Astrocyte of the cerebellum (primary cell): ENCODE data around the gene KCNG4.
A peak's percentile ranks its signal among the peaks of the same experiment; 100 is the strongest.

Experiments used
- DNase-seq: peaks from one replicate; pipeline ENCODE4 v3.0.0-alpha.2; 2011; ENCODE audit warnings: low read depth
- H3K4me3 ChIP-seq: 2 replicates; pipeline ENCODE4 v1.5.1; 2011; ENCODE audit warnings: mild to moderate bottlenecking, low read depth, low read length, moderate library complexity
- in situ Hi-C: cut with HindIII; loops from 2 replicates; pipeline ENCODE4 v1.10.0; 2017; ENCODE audit warnings: low sequenced_read_pairs
- TF ChIP-seq, protein P1 (sequence below): IDR thresholded peaks from 2 replicates; pipeline ENCODE4 v1.5.1; 2012; ENCODE audit warnings: low read length, low read depth, moderate library complexity, mild to moderate bottlenecking; ENCODE audit errors: missing control alignments

The KCNG4 gene

DNA sequence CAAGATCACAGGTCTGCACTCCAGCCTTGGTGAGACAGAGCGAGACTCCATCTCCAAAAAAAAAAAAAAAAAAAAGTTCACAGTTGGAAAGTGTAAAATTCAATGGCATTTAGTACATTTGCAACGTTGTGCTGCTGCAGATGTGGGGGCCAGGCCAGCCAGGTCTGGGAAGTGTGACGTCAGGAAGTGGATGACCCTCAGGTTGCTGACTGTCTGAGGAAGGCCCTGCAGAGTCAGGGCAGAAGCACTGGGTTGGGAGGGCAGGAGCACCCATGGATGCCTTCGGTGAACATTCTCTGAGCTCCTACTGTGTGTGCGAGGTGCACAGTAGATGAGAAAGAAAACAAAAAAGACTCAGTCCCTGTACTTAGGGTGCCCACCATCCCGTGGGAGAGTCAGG is 42.7 kb upstream of the KCNG4 start:
- TF ChIP-seq, protein P1, sequence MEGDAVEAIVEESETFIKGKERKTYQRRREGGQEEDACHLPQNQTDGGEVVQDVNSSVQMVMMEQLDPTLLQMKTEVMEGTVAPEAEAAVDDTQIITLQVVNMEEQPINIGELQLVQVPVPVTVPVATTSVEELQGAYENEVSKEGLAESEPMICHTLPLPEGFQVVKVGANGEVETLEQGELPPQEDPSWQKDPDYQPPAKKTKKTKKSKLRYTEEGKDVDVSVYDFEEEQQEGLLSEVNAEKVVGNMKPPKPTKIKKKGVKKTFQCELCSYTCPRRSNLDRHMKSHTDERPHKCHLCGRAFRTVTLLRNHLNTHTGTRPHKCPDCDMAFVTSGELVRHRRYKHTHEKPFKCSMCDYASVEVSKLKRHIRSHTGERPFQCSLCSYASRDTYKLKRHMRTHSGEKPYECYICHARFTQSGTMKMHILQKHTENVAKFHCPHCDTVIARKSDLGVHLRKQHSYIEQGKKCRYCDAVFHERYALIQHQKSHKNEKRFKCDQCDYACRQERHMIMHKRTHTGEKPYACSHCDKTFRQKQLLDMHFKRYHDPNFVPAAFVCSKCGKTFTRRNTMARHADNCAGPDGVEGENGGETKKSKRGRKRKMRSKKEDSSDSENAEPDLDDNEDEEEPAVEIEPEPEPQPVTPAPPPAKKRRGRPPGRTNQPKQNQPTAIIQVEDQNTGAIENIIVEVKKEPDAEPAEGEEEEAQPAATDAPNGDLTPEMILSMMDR = no peak
- no peak overlapping the region for H3K4me3 ChIP-seq
- in situ Hi-C loops = no loop called here
- no peak for DNase-seq

GRCh38 chr16:84281074-84281473 is 41.3 kb upstream of the KCNG4 start:
- no peak overlapping the region for H3K4me3 ChIP-seq
- in situ Hi-C loops = no loop called here
- no peak for DNase-seq
- TF ChIP-seq, protein P1 = no peak

DNA sequence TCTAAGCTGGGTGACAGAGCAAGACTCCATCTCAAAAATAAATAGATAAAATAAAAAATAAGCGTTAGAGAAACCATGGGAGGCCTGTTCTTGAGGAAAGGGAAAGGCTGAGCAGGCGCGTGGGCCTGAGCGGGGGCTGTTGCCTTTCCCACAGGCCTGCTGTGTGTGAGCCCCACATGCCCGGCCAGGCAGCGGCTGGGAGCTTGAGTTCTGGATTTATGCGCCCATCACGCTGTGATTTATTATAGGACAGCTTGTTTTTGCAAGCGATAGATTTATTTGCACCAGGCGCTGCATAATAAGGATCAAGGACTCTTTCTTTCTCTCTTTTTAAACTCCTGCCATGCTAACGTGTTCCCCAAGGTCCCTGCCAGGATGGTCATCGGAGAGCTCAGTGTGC is 40.1 kb upstream of the KCNG4 start:
- TF ChIP-seq, protein P1 = no peak
- no peak for DNase-seq
- in situ Hi-C loops = no loop called here

GRCh38 chr16:84278968-84279367 is 39.2 kb upstream of the KCNG4 start:
- in situ Hi-C loops = no loop called here
- TF ChIP-seq, protein P1 = no peak

More for the DNA sequence above, 40.1 kb upstream of the KCNG4 start:
- no peak overlapping the region for H3K4me3 ChIP-seq

DNA sequence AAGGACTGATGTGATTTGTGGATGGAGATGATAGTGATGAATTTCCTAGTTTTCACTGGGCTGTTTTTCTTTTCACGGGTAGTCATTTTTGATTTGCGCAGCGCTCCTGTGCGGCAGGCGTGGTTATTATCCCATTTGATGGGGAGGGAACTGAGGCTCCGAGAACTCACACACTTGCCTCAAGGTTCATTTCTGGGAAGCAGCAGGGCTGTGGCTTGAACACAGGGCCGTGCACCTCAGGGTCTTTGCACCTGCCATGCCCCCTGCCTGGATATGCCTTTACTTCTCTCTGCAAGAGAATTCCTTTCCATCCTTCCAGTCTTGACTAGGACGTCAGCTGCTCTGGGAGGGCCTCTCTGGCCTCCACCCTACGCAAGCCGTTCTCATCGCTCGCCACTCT is 38.5 kb upstream of the KCNG4 start:
- no peak overlapping the region for H3K4me3 ChIP-seq
- TF ChIP-seq, protein P1 = no peak
- DNase-seq = no peak
- in situ Hi-C loops = no loop called here

More at GRCh38 chr16:84278968-84279367, 39.2 kb upstream of the KCNG4 start:
- DNase-seq = no peak
- no peak overlapping the region for H3K4me3 ChIP-seq

GRCh38 chr16:84277244-84277823 is 37.5 kb upstream of the KCNG4 start:
- TF ChIP-seq, protein P1 = peak; percentile 85
- in situ Hi-C loops = no loop called here
- H3K4me3 ChIP-seq = no peak overlapping the region
- DNase-seq = peak; percentile 13
